ENCODE measurements around the gene CEP192. TPM values are rescaled to one million over a fixed set of nuclear protein-coding genes. Genes with fewer than 3 reads are reported as not detected.

CEP192 gene
- total RNA-seq, 3 donors from 2014 or later: 19.8 to 38.6 (median 23.9) TPM

- no peak overlapping the region for H3K4me3 ChIP-seq
- no peak overlapping the region for H3K27ac ChIP-seq
- no peak for DNase-seq (ENCODE audit: low spot score in 2 of 2)
- no peaks in the 10 kb centered on the region for H3K4me1 ChIP-seq
- intact Hi-C loops (cut with DNase I; ENCODE audit: low total_unique reads): no loop called here
- no peaks in the 10 kb centered on the region for H3K9me3 ChIP-seq
- no peaks in the 10 kb centered on the region for H3K27me3 ChIP-seq
- H3K36me3 ChIP-seq: peaks cover 16% of the 10 kb centered on the region
- TF ChIP-seq POLR2A (IDR thresholded peaks at IDR 0.05): no peak
- no peak for TF ChIP-seq POLR2AphosphoS5 (IDR thresholded peaks at IDR 0.05)
- no peak for TF ChIP-seq CTCF (IDR thresholded peaks at IDR 0.05)
Measured at GRCh38 chr18:13107074-13107473, 115.9 kb downstream of the CEP192 start.

- TF ChIP-seq POLR2AphosphoS5 (IDR thresholded peaks at IDR 0.05): no peak
- TF ChIP-seq CTCF (IDR thresholded peaks at IDR 0.05): no peak
- TF ChIP-seq POLR2A (IDR thresholded peaks at IDR 0.05): no peak
- DNase-seq (ENCODE audit: low spot score in 2 of 2): no peak
- H3K9me3 ChIP-seq: no peaks in the 10 kb centered on the region
- H3K4me1 ChIP-seq: no peaks in the 10 kb centered on the region
- H3K27ac ChIP-seq: no peak overlapping the region
- H3K27me3 ChIP-seq: no peaks in the 10 kb centered on the region
- no peak overlapping the region for H3K4me3 ChIP-seq
- intact Hi-C loops (cut with DNase I; ENCODE audit: low total_unique reads): no loop called here
- H3K36me3 ChIP-seq: peaks cover 9% of the 10 kb centered on the region
Measured at GRCh38 chr18:13108330-13108729, 117.2 kb downstream of the CEP192 start.

- intact Hi-C loops (cut with DNase I; ENCODE audit: low total_unique reads): no loop called here
- no peak for DNase-seq (ENCODE audit: low spot score in 2 of 2)
- H3K4me1 ChIP-seq: no peaks in the 10 kb centered on the region
- H3K27me3 ChIP-seq: no peaks in the 10 kb centered on the region
- H3K9me3 ChIP-seq: no peaks in the 10 kb centered on the region
- TF ChIP-seq POLR2AphosphoS5 (IDR thresholded peaks at IDR 0.05) (no peak), CTCF (IDR thresholded peaks at IDR 0.05) (no peak), POLR2A (IDR thresholded peaks at IDR 0.05) (no peak)
- peaks cover 2% of the 10 kb centered on the region for H3K36me3 ChIP-seq
- no peak overlapping the region for H3K27ac ChIP-seq
- H3K4me3 ChIP-seq: no peak overlapping the region
Measured at GRCh38 chr18:13110559-13110958, 119.4 kb downstream of the CEP192 start.

DNA sequence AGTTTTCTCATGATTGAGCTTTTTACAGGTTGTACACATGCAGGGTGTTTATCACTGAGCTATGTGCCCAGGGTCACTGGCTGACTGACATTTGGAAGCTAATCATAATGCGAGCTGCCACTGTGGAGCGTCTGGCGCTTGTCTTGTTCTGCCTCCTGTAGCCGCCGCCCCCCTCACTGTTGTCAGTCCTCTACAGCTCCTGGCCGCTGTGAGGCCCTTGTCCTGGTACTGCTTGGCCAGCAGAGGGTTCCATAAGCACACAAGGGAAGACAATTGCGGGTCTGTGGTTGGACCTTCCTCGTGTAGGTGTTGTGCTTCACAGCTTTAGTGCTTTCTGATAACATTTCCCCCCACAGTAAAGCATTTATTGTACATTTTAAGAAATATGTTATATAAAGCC is 121.8 kb downstream of the CEP192 start:
- no peak overlapping the region for H3K27ac ChIP-seq
- no peaks in the 10 kb centered on the region for H3K9me3 ChIP-seq
- no peaks in the 10 kb centered on the region for H3K4me1 ChIP-seq
- TF ChIP-seq CTCF (IDR thresholded peaks at IDR 0.05) (peak in 1 of 3 donors; percentile 19), POLR2AphosphoS5 (IDR thresholded peaks at IDR 0.05) (no peak), POLR2A (IDR thresholded peaks at IDR 0.05) (no peak)
- H3K36me3 ChIP-seq: no peaks in the 10 kb centered on the region
- no peaks in the 10 kb centered on the region for H3K27me3 ChIP-seq
- H3K4me3 ChIP-seq: no peak overlapping the region
- DNase-seq (ENCODE audit: low spot score in 2 of 2): no peak
- intact Hi-C loops (cut with DNase I; ENCODE audit: low total_unique reads): no loop called here

- no peak overlapping the region for H3K4me3 ChIP-seq
- H3K27ac ChIP-seq: no peak overlapping the region
- DNase-seq (ENCODE audit: low spot score in 2 of 2): no peak
- TF ChIP-seq CTCF (IDR thresholded peaks at IDR 0.05) (no peak), POLR2AphosphoS5 (IDR thresholded peaks at IDR 0.05) (no peak), POLR2A (IDR thresholded peaks at IDR 0.05) (no peak)
- no peaks in the 10 kb centered on the region for H3K36me3 ChIP-seq
- H3K9me3 ChIP-seq: no peaks in the 10 kb centered on the region
- intact Hi-C loops (cut with DNase I; ENCODE audit: low total_unique reads): no loop called here
- H3K27me3 ChIP-seq: no peaks in the 10 kb centered on the region
- H3K4me1 ChIP-seq: no peaks in the 10 kb centered on the region
Measured at GRCh38 chr18:13120255-13120654, 129.1 kb downstream of the CEP192 start.

All from breast epithelium (tissue), 4 donors.